IMR-90 (cell line): ENCODE measurements around the gene EHD4. TPM values are rescaled to one million over a fixed set of nuclear protein-coding genes. Genes with fewer than 3 reads are reported as not detected.

Experiments used
- ATAC-seq: fragments of 200-7000 bp; cut with Tn5 transposase; 2 replicates; pipeline ENCODE4 v1.9.1; 2020; ENCODE audit warnings: low read depth, mild to moderate bottlenecking, moderate library complexity
- BruUV-seq: library from RNA; stranded (reverse); fragments of 400-500 nt; replicated peaks from 2 replicates; lab custom pipeline; 2021; lab: Mats Ljungman, UMichigan
- CTCF ChIA-PET: fragments of 300-600 bp; formaldehyde crosslinking; extraction: SDS; loops from one replicate; lab custom pipeline; 2021; ENCODE audit warnings: antibody characterized with exemption; lab: Yijun Ruan, JAX
- POLR2A ChIA-PET: fragments of 300-600 bp; sonication (Branson Sonifier 250); formaldehyde crosslinking; loops from one replicate; lab custom pipeline; 2022; ENCODE audit warnings: antibody characterized with exemption; ENCODE audit not compliant: unreplicated experiment; lab: Charles Lee
- DNase-seq: peaks from one replicate; pipeline ENCODE4 v3.0.0; 2013
- H2AFZ ChIP-seq: replicated peaks from 2 replicates; pipeline ENCODE3; 2013; ENCODE audit warnings: low read length, mild to moderate bottlenecking; ENCODE audit not compliant: poor library complexity
- H2AK5ac ChIP-seq: 2 replicates; pipeline ENCODE4 v1.6.1; 2013; ENCODE audit warnings: low read depth, low read length, inconsistent platforms
- H2AK9ac ChIP-seq: replicated peaks from 2 replicates; pipeline ENCODE3; 2013; ENCODE audit warnings: mild to moderate bottlenecking, low read depth, low read length, moderate library complexity; ENCODE audit not compliant: poor library complexity
- H2BK120ac ChIP-seq: 2 replicates; pipeline ENCODE4 v1.6.1; 2013; ENCODE audit warnings: low read depth, low read length, inconsistent platforms
- H2BK15ac ChIP-seq: 3 replicates; pipeline ENCODE4 v1.6.1; 2013; ENCODE audit warnings: low read depth, low read length, inconsistent platforms
- H2BK20ac ChIP-seq: 2 replicates; pipeline ENCODE4 v1.6.1; 2013; ENCODE audit warnings: low read depth, mild to moderate bottlenecking, inconsistent platforms, low read length, moderate library complexity
- H2BK5ac ChIP-seq: 2 replicates; pipeline ENCODE4 v1.6.1; 2013; ENCODE audit warnings: mild to moderate bottlenecking, low read depth, low read length, inconsistent platforms; ENCODE audit not compliant: poor library complexity, severe bottlenecking
- H3K14ac ChIP-seq: replicated peaks from 2 replicates; pipeline ENCODE4 v1.6.1; 2013; ENCODE audit warnings: low read depth, low read length, inconsistent platforms
- H3K18ac ChIP-seq: 2 replicates; pipeline ENCODE4 v1.6.1; 2013; ENCODE audit warnings: low read depth, low read length, control low read depth
- H3K23ac ChIP-seq: 2 replicates; pipeline ENCODE4 v1.6.1; 2013; ENCODE audit warnings: low read depth, low read length, inconsistent platforms
- H3K27ac ChIP-seq: 2 replicates; pipeline ENCODE4 v1.5.1; 2013; ENCODE audit warnings: mild to moderate bottlenecking, control low read depth, low read length; ENCODE audit not compliant: insufficient read depth
- H3K27me3 ChIP-seq: 2 replicates; pipeline ENCODE4 v1.6.1; 2013; ENCODE audit warnings: low read length; ENCODE audit not compliant: control insufficient read depth, insufficient read depth
- H3K36me3 ChIP-seq: 2 replicates; pipeline ENCODE4 v1.6.1; 2013; ENCODE audit warnings: low read length, mixed read lengths; ENCODE audit not compliant: control insufficient read depth, insufficient read depth
- H3K4ac ChIP-seq: 2 replicates; pipeline ENCODE4 v1.6.1; 2013; ENCODE audit warnings: low read depth, low read length, inconsistent platforms
- H3K4me1 ChIP-seq: 2 replicates; pipeline ENCODE4 v1.6.1; 2013; ENCODE audit warnings: low read length, mixed read lengths; ENCODE audit not compliant: control insufficient read depth, insufficient read depth
- H3K4me2 ChIP-seq: 2 replicates; pipeline ENCODE4 v1.6.1; 2013; ENCODE audit warnings: low read depth, mild to moderate bottlenecking, control low read depth, low read length, moderate library complexity
- H3K4me3 ChIP-seq: 2 replicates; pipeline ENCODE4 v1.5.1; 2013; ENCODE audit warnings: low read depth, mild to moderate bottlenecking, control low read depth, low read length, moderate library complexity; ENCODE audit not compliant: insufficient read depth
- H3K56ac ChIP-seq: 2 replicates; pipeline ENCODE4 v1.6.1; 2013; ENCODE audit warnings: low read length, inconsistent platforms; ENCODE audit not compliant: insufficient read depth; ENCODE audit errors: extremely low read depth
- H3K79me1 ChIP-seq, 2 experiments: 2 replicates each; pipeline ENCODE4 v1.6.1; 2013; ENCODE audit warnings: low read length in 2 of 2, inconsistent platforms in 1 of 2, low read depth in 1 of 2
- H3K9ac ChIP-seq: 2 replicates; pipeline ENCODE4 v1.6.1; 2013; ENCODE audit warnings: low read depth, low read length, control low read depth
- H3K9me1 ChIP-seq: 2 replicates; pipeline ENCODE4 v1.6.1; 2013; ENCODE audit warnings: low read length, inconsistent platforms; ENCODE audit not compliant: insufficient read depth
- H3K9me3 ChIP-seq: 2 replicates; pipeline ENCODE4 v1.6.1; 2013; ENCODE audit warnings: low read length; ENCODE audit not compliant: control insufficient read depth, insufficient read depth
- H4K20me1 ChIP-seq: 2 replicates; pipeline ENCODE4 v1.6.1; 2013; ENCODE audit warnings: low read length, inconsistent platforms; ENCODE audit not compliant: insufficient read depth
- H4K5ac ChIP-seq: 2 replicates; pipeline ENCODE4 v1.6.1; 2013; ENCODE audit warnings: mild to moderate bottlenecking, low read depth, low read length, control low read depth
- H4K8ac ChIP-seq, 2 experiments: 2 replicates each; pipeline ENCODE4 v1.6.1; 2013; ENCODE audit warnings: low read depth in 2 of 2, low read length in 2 of 2, control low read depth in 1 of 2, inconsistent platforms in 1 of 2
- H4K91ac ChIP-seq: 2 replicates; pipeline ENCODE4 v1.6.1; 2013; ENCODE audit warnings: low read depth, low read length, inconsistent platforms; ENCODE audit not compliant: insufficient read depth
- BHLHE40 ChIP-seq: fragments of 150-350 bp; IDR thresholded peaks from 2 replicates; pipeline ENCODE4 v1.6.1; 2016; ENCODE audit warnings: mild to moderate bottlenecking, low read depth, low read length
- CEBPB ChIP-seq: IDR thresholded peaks from 2 replicates; pipeline ENCODE4 v1.6.1; 2012; ENCODE audit warnings: low read depth, low read length, improper control_type of control experiment
- CHD1 ChIP-seq: IDR thresholded peaks from 2 replicates; pipeline ENCODE4 v1.6.1; 2012; ENCODE audit warnings: low read depth, low read length, improper control_type of control experiment
- CTCF ChIP-seq: conservative IDR thresholded peaks from 2 replicates; pipeline ENCODE4 v1.5.1; 2012; ENCODE audit warnings: mild to moderate bottlenecking, low read depth, low read length, improper control_type of control experiment
- ELK1 ChIP-seq: fragments of 150-350 bp; IDR thresholded peaks from 2 replicates; pipeline ENCODE4 v1.6.1; 2016; ENCODE audit warnings: low read depth, mild to moderate bottlenecking, low read length, moderate library complexity, borderline replicate concordance
- MAFK ChIP-seq: IDR thresholded peaks from 2 replicates; pipeline ENCODE4 v1.6.1; 2012; ENCODE audit warnings: low read depth, low read length, improper control_type of control experiment
- MAZ ChIP-seq: IDR thresholded peaks from 2 replicates; pipeline ENCODE4 v1.6.1; 2012; ENCODE audit warnings: low read depth, mild to moderate bottlenecking, low read length, improper control_type of control experiment, moderate library complexity, borderline replicate concordance
- NFE2L2 ChIP-seq: fragments of 150-350 bp; IDR thresholded peaks from 2 replicates; pipeline ENCODE4 v1.6.1; 2016; ENCODE audit warnings: low read depth, mild to moderate bottlenecking, low read length
- POLR2A ChIP-seq: IDR thresholded peaks from 2 replicates; pipeline ENCODE4 v1.6.1; 2012; ENCODE audit warnings: mild to moderate bottlenecking, low read depth, low read length
- RAD21 ChIP-seq: IDR thresholded peaks from 2 replicates; pipeline ENCODE4 v1.6.1; 2012; ENCODE audit warnings: low read length, improper control_type of control experiment
- RCOR1 ChIP-seq: IDR thresholded peaks from 2 replicates; pipeline ENCODE4 v1.6.1; 2012; ENCODE audit warnings: mild to moderate bottlenecking, low read length, improper control_type of control experiment; ENCODE audit not compliant: insufficient replicate concordance
- RFX5 ChIP-seq: IDR thresholded peaks from 2 replicates; pipeline ENCODE4 v1.8.0; 2012; ENCODE audit warnings: low read depth, mild to moderate bottlenecking, low read length, moderate library complexity
- SMC3 ChIP-seq: fragments of 150-350 bp; IDR thresholded peaks from 2 replicates; pipeline ENCODE4 v1.6.1; 2016; ENCODE audit warnings: low read depth, mild to moderate bottlenecking, antibody characterized with exemption, low read length, moderate library complexity
- USF2 ChIP-seq: fragments of 150-350 bp; IDR thresholded peaks from 2 replicates; pipeline ENCODE4 v1.6.1; 2017; ENCODE audit warnings: mild to moderate bottlenecking, antibody characterized with exemption, low read length, low read depth
- WGBS, 2 experiments: methylation state at CpG; one replicate each; pipeline versions ENCODE4 v1.1.5 to v1.1.7; 2013; ENCODE audit warnings: missing lambda C conversion rate in 2 of 2; ENCODE audit not compliant: insufficient read length in 1 of 2; ENCODE audit errors: extremely low coverage in 2 of 2; 5-methylcytosine and 5-hydroxymethylcytosine counted together
- dilution Hi-C: fragments of 300-500 bp; cut with HindIII; formaldehyde crosslinking; loops from one replicate; pipeline ENCODE4 v1.14.3; 2018; ENCODE audit warnings: low sequenced_read_pairs; ENCODE audit not compliant: unreplicated experiment
- in situ Hi-C: fragments of 300-500 bp; cut with MboI; formaldehyde crosslinking; loops from 3 replicates; pipeline ENCODE4 v1.14.3; 2019; ENCODE audit warnings: low sequenced_read_pairs, inconsistent platforms, mixed read lengths
- intact Hi-C: fragments of 100-400 bp; cut with micrococcal nuclease; formaldehyde crosslinking; loops from 2 replicates; pipeline ENCODE4 v1.10.0; 2022
- polyA plus RNA-seq, 3 experiments: library from polyadenylated mRNA; depleted of rRNA; stranded (reverse); fragments of >200 nt; gene quantifications; 2 replicates each; pipeline ENCODE4 v1.2.3, GENCODE V29; 2012; ENCODE audit warnings: low replicate concordance in 1 of 3
- total RNA-seq: library from RNA; depleted of rRNA; stranded (reverse); fragments of >200 nt; gene quantifications from 2 replicates; pipeline ENCODE4 v1.2.3, GENCODE V29; 2012

Gene EHD4
- total and polyA plus RNA-seq, 2 of the 4 experiments (the other 2 are of a cell fraction), result 21.0 to 29.0 TPM

GRCh38 chr15:41985236-41986160 lies 13.1 kb upstream of the EHD4 start:
- WGBS, 2 experiments, result 78% methylated on average over 8 of the region's 19 CpGs; no CpG with 5 or more reads in 1 of the 2 experiments
- no peak for TF ChIP-seq MAZ
- TF ChIP-seq BHLHE40, result no peak
- TF ChIP-seq CHD1, result no peak
- TF ChIP-seq NFE2L2, result no peak
- no peak for TF ChIP-seq POLR2A
- no peak for TF ChIP-seq CEBPB
- no peak for TF ChIP-seq USF2
- TF ChIP-seq MAFK, result no peak
- TF ChIP-seq CTCF, result no peak
- TF ChIP-seq SMC3, result no peak
- no peak for TF ChIP-seq RFX5
- TF ChIP-seq ELK1, result no peak
- TF ChIP-seq RCOR1, result no peak
- TF ChIP-seq RAD21, result no peak

More at GRCh38 chr15:41985236-41986160, 13.1 kb upstream of the EHD4 start:
- Histone ChIP-seq H3K9me1 (0 out of 2 replicates have a peak, but pooled peaks cover 3% of the 10 kb centered on the region), H2AFZ (no peak overlapping the region), H3K27me3 (peaks cover 24% of the 10 kb centered on the region; the same call in 1 of the 2 replicates), H4K91ac (no peak overlapping the region), H2BK20ac (no peak overlapping the region), H3K56ac (no peak overlapping the region), H2AK5ac (no peak overlapping the region), H2BK5ac (no peak overlapping the region), H3K79me1 (no peaks in the 10 kb centered on the region), H3K9ac (no peak overlapping the region), H4K5ac (no peak overlapping the region), H2AK9ac (no peak overlapping the region), H3K14ac (no peak overlapping the region), H3K4me2 (no peak overlapping the region), H3K36me3 (no peaks in the 10 kb centered on the region), H3K4ac (no peak overlapping the region), H4K20me1 (no peaks in the 10 kb centered on the region), H3K4me1 (peaks cover 3% of the 10 kb centered on the region; the same call in 1 of the 2 replicates), H3K4me3 (no peak overlapping the region), H2BK120ac (no peak overlapping the region), H3K18ac (no peak overlapping the region), H2BK15ac (no peak overlapping the region), H3K23ac (no peak overlapping the region), H3K27ac (no peak overlapping the region), H3K9me3 (no peaks in the 10 kb centered on the region), H4K8ac (no peak overlapping the region)
- no peak for DNase-seq
- in situ Hi-C loops, result no loop called here
- intact Hi-C loops, result no loop called here
- dilution Hi-C loops, result no loop called here
- ATAC-seq, result no peak
- BruUV-seq, result no TSS peak
- POLR2A ChIA-PET, result no interaction called here
- CTCF ChIA-PET, result no interaction called here
